HepG2 (cell line): ENCODE measurements around the gene DGKG.

ENCODE experiments used
- IKZF4 ChIP-seq: sonication (generic); formaldehyde crosslinking; IDR thresholded peaks from 2 replicates; pipeline ENCODE4 v1.5.1; 2020; ENCODE audit warnings: borderline replicate concordance, mild to moderate bottlenecking, low read depth, missing genetic modification reagents; ENCODE audit errors: not compliant biosample characterization
- NR2C2 ChIP-seq: sonication (generic); formaldehyde crosslinking; IDR thresholded peaks from 2 replicates; pipeline ENCODE4 v1.4.0; 2020; ENCODE audit warnings: missing genetic modification reagents, mild to moderate bottlenecking, moderate library complexity, borderline replicate concordance
- ZKSCAN1 ChIP-seq: fragments of 150-350 bp; IDR thresholded peaks from 2 replicates; pipeline ENCODE4 v1.6.1; 2014; ENCODE audit warnings: low read length
- TF ChIP-seq, protein P1 (sequence below): sonication (generic); formaldehyde crosslinking; IDR thresholded peaks from 2 replicates; pipeline ENCODE4 v1.4.0; 2020; ENCODE audit warnings: missing genetic modification reagents, borderline replicate concordance
- TF ChIP-seq, protein P2 (sequence below): sonication (generic); formaldehyde crosslinking; IDR thresholded peaks from 2 replicates; pipeline ENCODE4 v1.4.0; 2020; ENCODE audit warnings: missing genetic modification reagents

DNA sequence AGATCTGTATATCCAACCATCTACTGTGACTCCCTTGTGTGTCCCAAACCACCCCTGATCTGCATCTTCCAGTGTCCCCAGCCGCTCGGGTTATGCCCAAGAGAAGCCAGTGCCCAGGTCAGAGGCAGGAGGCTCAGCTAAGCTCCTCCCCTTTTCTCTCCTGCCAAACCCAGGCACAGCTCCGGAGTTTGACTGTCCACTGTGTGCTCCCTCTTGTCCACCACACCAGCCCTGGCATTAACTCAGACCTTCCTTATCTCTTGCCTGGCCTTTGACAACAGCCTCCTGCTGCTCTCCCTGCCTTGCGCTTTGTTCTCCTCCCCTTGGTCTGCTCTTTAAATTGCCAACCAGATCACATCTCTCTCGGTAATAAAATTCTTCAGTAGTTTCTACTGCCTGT, 39.3 kb downstream of the DGKG start:
- TF ChIP-seq ZKSCAN1 (no peak), NR2C2 (no peak), IKZF4 (CRISPR knock-in tag) (no peak)
- TF ChIP-seq, protein P1, sequence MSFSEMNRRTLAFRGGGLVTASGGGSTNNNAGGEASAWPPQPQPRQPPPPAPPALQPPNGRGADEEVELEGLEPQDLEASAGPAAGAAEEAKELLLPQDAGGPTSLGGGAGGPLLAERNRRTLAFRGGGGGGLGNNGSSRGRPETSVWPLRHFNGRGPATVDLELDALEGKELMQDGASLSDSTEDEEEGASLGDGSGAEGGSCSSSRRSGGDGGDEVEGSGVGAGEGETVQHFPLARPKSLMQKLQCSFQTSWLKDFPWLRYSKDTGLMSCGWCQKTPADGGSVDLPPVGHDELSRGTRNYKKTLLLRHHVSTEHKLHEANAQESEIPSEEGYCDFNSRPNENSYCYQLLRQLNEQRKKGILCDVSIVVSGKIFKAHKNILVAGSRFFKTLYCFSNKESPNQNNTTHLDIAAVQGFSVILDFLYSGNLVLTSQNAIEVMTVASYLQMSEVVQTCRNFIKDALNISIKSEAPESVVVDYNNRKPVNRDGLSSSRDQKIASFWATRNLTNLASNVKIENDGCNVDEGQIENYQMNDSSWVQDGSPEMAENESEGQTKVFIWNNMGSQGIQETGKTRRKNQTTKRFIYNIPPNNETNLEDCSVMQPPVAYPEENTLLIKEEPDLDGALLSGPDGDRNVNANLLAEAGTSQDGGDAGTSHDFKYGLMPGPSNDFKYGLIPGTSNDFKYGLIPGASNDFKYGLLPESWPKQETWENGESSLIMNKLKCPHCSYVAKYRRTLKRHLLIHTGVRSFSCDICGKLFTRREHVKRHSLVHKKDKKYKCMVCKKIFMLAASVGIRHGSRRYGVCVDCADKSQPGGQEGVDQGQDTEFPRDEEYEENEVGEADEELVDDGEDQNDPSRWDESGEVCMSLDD (CRISPR knock-in tag) = no peak
- TF ChIP-seq, protein P2, sequence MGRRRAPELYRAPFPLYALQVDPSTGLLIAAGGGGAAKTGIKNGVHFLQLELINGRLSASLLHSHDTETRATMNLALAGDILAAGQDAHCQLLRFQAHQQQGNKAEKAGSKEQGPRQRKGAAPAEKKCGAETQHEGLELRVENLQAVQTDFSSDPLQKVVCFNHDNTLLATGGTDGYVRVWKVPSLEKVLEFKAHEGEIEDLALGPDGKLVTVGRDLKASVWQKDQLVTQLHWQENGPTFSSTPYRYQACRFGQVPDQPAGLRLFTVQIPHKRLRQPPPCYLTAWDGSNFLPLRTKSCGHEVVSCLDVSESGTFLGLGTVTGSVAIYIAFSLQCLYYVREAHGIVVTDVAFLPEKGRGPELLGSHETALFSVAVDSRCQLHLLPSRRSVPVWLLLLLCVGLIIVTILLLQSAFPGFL (CRISPR knock-in tag) = no peak
